Smooth muscle cell (in vitro differentiated cells): ENCODE measurements around the gene TBXAS1. TPM values are rescaled to one million over a fixed set of nuclear protein-coding genes. Genes with fewer than 3 reads are reported as not detected.

Experiments used
- DNase-seq: peaks from one replicate; lab custom pipeline; 2025; ENCODE audit not compliant: unreplicated experiment; lab: John Stamatoyannopoulos, UW
- H2AFZ ChIP-seq: fragments of 200-600 bp; sonication (generic); 2 replicates; pipeline ENCODE4 v1.6.0; 2016; ENCODE audit warnings: antibody characterized with exemption, low read depth, mild to moderate bottlenecking
- H3F3A ChIP-seq: fragments of 200-600 bp; sonication (generic); 2 replicates; pipeline ENCODE4 v1.6.0; 2017; ENCODE audit warnings: antibody characterized with exemption, low read depth
- H3K27ac ChIP-seq: fragments of 200-600 bp; sonication (generic); 2 replicates; pipeline ENCODE4 v1.5.1; 2016; ENCODE audit warnings: low read depth, mild to moderate bottlenecking
- H3K27me3 ChIP-seq: fragments of 200-600 bp; sonication (generic); 2 replicates; pipeline ENCODE4 v1.6.1; 2016; ENCODE audit warnings: low read depth, mild to moderate bottlenecking
- H3K36me3 ChIP-seq: fragments of 200-600 bp; sonication (generic); 2 replicates; pipeline ENCODE4 v1.5.1; 2016; ENCODE audit warnings: low read depth
- H3K4me1 ChIP-seq: fragments of 200-600 bp; sonication (generic); 2 replicates; pipeline ENCODE4 v1.5.1; 2016; ENCODE audit warnings: low read depth
- H3K4me2 ChIP-seq: fragments of 200-600 bp; sonication (generic); 2 replicates; pipeline ENCODE4 v1.6.0; 2016; ENCODE audit warnings: mild to moderate bottlenecking
- H3K4me3 ChIP-seq: fragments of 200-600 bp; sonication (generic); 2 replicates; pipeline ENCODE4 v1.5.1; 2016; ENCODE audit warnings: mild to moderate bottlenecking
- H3K79me2 ChIP-seq: fragments of 200-600 bp; sonication (generic); 2 replicates; pipeline ENCODE4 v1.6.0; 2016; ENCODE audit warnings: low read depth, mild to moderate bottlenecking
- H3K9ac ChIP-seq: fragments of 200-600 bp; sonication (generic); 2 replicates; pipeline ENCODE4 v1.6.0; 2016; ENCODE audit warnings: low read depth
- H3K9me3 ChIP-seq: fragments of 200-600 bp; sonication (generic); replicated peaks from 2 replicates; pipeline ENCODE4 v1.5.1; 2016; ENCODE audit warnings: low read depth
- H4K20me1 ChIP-seq: fragments of 200-600 bp; sonication (generic); 2 replicates; pipeline ENCODE4 v1.6.0; 2016; ENCODE audit warnings: low read depth
- CTCF ChIP-seq: fragments of 200-600 bp; sonication (generic); IDR thresholded peaks from 2 replicates; pipeline ENCODE4 v1.5.1; 2017; ENCODE audit warnings: borderline replicate concordance, mild to moderate bottlenecking, antibody characterized with exemption; ENCODE audit not compliant: insufficient read depth, poor library complexity, severe bottlenecking
- WGBS: methylation state at CpG from one replicate; pipeline ENCODE4 v1.1.7; 2016; ENCODE audit warnings: low lambda C conversion rate; 5-methylcytosine and 5-hydroxymethylcytosine counted together
- polyA plus RNA-seq: library from polyadenylated mRNA; unstranded; fragments of >200 nt; fragmentation: Nextera tagmentation; extraction: Ambion mirVana; gene quantifications from 2 replicates; pipeline ENCODE4 v1.2.1, GENCODE V29; 2016
- total RNA-seq: library from RNA; depleted of rRNA; stranded (reverse); fragments of >200 nt; gene quantifications from 2 replicates; pipeline ENCODE4 v1.2.3, GENCODE V29; 2014

Gene TBXAS1
- total and polyA plus RNA-seq, 2 experiments from 2014 or later: 0.51 TPM; not detected in 1

- 96% methylated on average over 3 of the region's 3 CpGs for WGBS
- H3F3A ChIP-seq: no peaks in the 10 kb centered on the region
- no peak overlapping the region for H3K9ac ChIP-seq
- no peaks in the 10 kb centered on the region for H3K4me1 ChIP-seq
- H4K20me1 ChIP-seq: no peaks in the 10 kb centered on the region
- TF ChIP-seq CTCF: no peak
- no peaks in the 10 kb centered on the region for H3K36me3 ChIP-seq
- no peak overlapping the region for H2AFZ ChIP-seq
- H3K27me3 ChIP-seq: no peaks in the 10 kb centered on the region
- no peaks in the 10 kb centered on the region for H3K79me2 ChIP-seq
- H3K4me2 ChIP-seq: no peak overlapping the region
- H3K4me3 ChIP-seq: no peak overlapping the region
- no peak for DNase-seq
- no peaks in the 10 kb centered on the region for H3K9me3 ChIP-seq
- H3K27ac ChIP-seq: no peak overlapping the region
Observed at GRCh38 chr7:140047197-140047596, 218.1 kb downstream of the TBXAS1 start.

- H3K9me3 ChIP-seq: no peaks in the 10 kb centered on the region
- TF ChIP-seq CTCF: no peak
- 91% methylated on average over 4 of the region's 4 CpGs for WGBS
- no peaks in the 10 kb centered on the region for H4K20me1 ChIP-seq
- H3F3A ChIP-seq: no peaks in the 10 kb centered on the region
- no peaks in the 10 kb centered on the region for H3K36me3 ChIP-seq
- no peaks in the 10 kb centered on the region for H3K4me1 ChIP-seq
- no peak overlapping the region for H3K9ac ChIP-seq
- no peaks in the 10 kb centered on the region for H3K27me3 ChIP-seq
- no peak overlapping the region for H3K27ac ChIP-seq
- no peaks in the 10 kb centered on the region for H3K79me2 ChIP-seq
- H3K4me2 ChIP-seq: no peak overlapping the region
- H3K4me3 ChIP-seq: no peak overlapping the region
- H2AFZ ChIP-seq: no peak overlapping the region
- no peak for DNase-seq
Observed at GRCh38 chr7:140048138-140048537, 219.1 kb downstream of the TBXAS1 start.

- H3K4me3 ChIP-seq: no peak overlapping the region
- TF ChIP-seq CTCF: no peak
- no peaks in the 10 kb centered on the region for H3F3A ChIP-seq
- no peaks in the 10 kb centered on the region for H3K9me3 ChIP-seq
- no peaks in the 10 kb centered on the region for H3K4me1 ChIP-seq
- DNase-seq: no peak
- H3K79me2 ChIP-seq: no peaks in the 10 kb centered on the region
- no peak overlapping the region for H2AFZ ChIP-seq
- no peak overlapping the region for H3K4me2 ChIP-seq
- no peaks in the 10 kb centered on the region for H3K36me3 ChIP-seq
- 100% methylated on average over 1 of the region's 1 CpG for WGBS
- H3K27ac ChIP-seq: no peak overlapping the region
- no peak overlapping the region for H3K9ac ChIP-seq
- no peaks in the 10 kb centered on the region for H3K27me3 ChIP-seq
- no peaks in the 10 kb centered on the region for H4K20me1 ChIP-seq
Observed at GRCh38 chr7:140048989-140049338, 219.9 kb downstream of the TBXAS1 start.

- Histone ChIP-seq H3K27me3 (peaks cover under 1% of the 10 kb centered on the region), H3K36me3 (no peaks in the 10 kb centered on the region), H3K27ac (no peak overlapping the region), H4K20me1 (no peaks in the 10 kb centered on the region), H3F3A (no peaks in the 10 kb centered on the region), H3K79me2 (no peaks in the 10 kb centered on the region), H3K9ac (no peak overlapping the region), H3K9me3 (no peaks in the 10 kb centered on the region), H3K4me1 (no peaks in the 10 kb centered on the region), H3K4me3 (no peak overlapping the region), H3K4me2 (no peak overlapping the region), H2AFZ (no peak overlapping the region)
- DNase-seq: no peak
- WGBS: 90% methylated on average over 5 of the region's 5 CpGs
- no peak for TF ChIP-seq CTCF
Observed at GRCh38 chr7:140049339-140050024, 220.4 kb downstream of the TBXAS1 start.
